ENCODE measurements around the gene FRS2. TPM values are rescaled to one million over a fixed set of nuclear protein-coding genes. Genes with fewer than 3 reads are reported as not detected.
A peak's percentile ranks its signal among the peaks of the same experiment; 100 is the strongest.

FRS2 gene
- total RNA-seq, 1 experiment from 2014 or later = 33.7 TPM

DNA sequence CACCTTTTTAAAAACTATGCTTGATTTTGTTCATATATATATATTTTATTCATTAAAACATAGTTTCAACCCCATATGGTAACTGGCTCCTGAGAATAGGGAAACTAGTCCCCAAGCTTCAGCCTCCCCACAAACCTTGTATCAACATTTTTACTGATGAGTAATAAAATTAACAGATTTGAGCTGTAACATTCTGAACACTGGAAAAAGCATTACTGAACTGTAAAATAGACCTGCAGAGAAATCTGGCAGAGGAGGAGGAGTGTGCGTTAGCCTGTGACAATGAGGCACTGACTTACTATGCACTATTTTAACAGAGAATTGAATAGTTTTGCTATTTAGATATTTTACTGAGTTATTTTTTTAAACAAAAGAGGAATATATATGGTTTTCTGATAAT lies 43.1 kb downstream of the FRS2 start:
- H3K4me2 ChIP-seq (ENCODE audit: insufficient read depth, insufficient read length, low read length) = no peak overlapping the region
- no peak overlapping the region for H3K4ac ChIP-seq (ENCODE audit: low read depth, low read length)
- TF ChIP-seq, protein P1, sequence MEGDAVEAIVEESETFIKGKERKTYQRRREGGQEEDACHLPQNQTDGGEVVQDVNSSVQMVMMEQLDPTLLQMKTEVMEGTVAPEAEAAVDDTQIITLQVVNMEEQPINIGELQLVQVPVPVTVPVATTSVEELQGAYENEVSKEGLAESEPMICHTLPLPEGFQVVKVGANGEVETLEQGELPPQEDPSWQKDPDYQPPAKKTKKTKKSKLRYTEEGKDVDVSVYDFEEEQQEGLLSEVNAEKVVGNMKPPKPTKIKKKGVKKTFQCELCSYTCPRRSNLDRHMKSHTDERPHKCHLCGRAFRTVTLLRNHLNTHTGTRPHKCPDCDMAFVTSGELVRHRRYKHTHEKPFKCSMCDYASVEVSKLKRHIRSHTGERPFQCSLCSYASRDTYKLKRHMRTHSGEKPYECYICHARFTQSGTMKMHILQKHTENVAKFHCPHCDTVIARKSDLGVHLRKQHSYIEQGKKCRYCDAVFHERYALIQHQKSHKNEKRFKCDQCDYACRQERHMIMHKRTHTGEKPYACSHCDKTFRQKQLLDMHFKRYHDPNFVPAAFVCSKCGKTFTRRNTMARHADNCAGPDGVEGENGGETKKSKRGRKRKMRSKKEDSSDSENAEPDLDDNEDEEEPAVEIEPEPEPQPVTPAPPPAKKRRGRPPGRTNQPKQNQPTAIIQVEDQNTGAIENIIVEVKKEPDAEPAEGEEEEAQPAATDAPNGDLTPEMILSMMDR (conservative IDR thresholded peaks at IDR 0.05) = no peak
- no peaks in the 10 kb centered on the region for H3K9me3 ChIP-seq (ENCODE audit: control insufficient read depth, low read depth, low read length)
- DNase-seq = no peak
- peaks cover 7% of the 10 kb centered on the region; the same call in 1 of the 2 replicates for H3K79me2 ChIP-seq (ENCODE audit: insufficient read depth, low read length)
- H2BK120ac ChIP-seq (ENCODE audit: low read depth, low read length, poor library complexity, severe bottlenecking) = no peak overlapping the region
- no peaks in the 10 kb centered on the region for H4K20me1 ChIP-seq (ENCODE audit: control insufficient read depth, insufficient read depth, insufficient read length)
- Mint-ChIP-seq H3K27me3 (ENCODE audit: low read depth) (no peaks in the 10 kb centered on the region), H3K9me3 (no peaks in the 10 kb centered on the region), H3K27ac (0 out of 7 replicates have a peak overlapping the region, but pooled peaks of 1 of the 3 experiments have one; percentile 39), H3K36me3 (ENCODE audit: insufficient read depth in 1 of 3, low read depth in 3 of 3) (no peaks in the 10 kb centered on the region), H3K4me3 (no peak overlapping the region), H3K4me1 (peaks cover 46 to 67% of the 10 kb centered on the region in 2 experiments)
- H4K91ac ChIP-seq (ENCODE audit: insufficient read length, low read depth, low read length) = no peak overlapping the region
- H3K4me1 ChIP-seq (ENCODE audit: insufficient read depth, low read length) = peaks cover 5% of the 10 kb centered on the region; the same call in 1 of the 2 replicates
- no peak overlapping the region for H2BK15ac ChIP-seq (ENCODE audit: low read depth, low read length)
- H3T11ph ChIP-seq (ENCODE audit: low read length) = no peak overlapping the region
- no peak overlapping the region for H2BK12ac ChIP-seq (ENCODE audit: insufficient read length, low read depth, low read length)
- H2BK20ac ChIP-seq (ENCODE audit: low read depth, low read length, poor library complexity, severe bottlenecking) = no peak overlapping the region
- no peak overlapping the region for H3K18ac ChIP-seq (ENCODE audit: insufficient read length, low read depth, low read length)
- no peak overlapping the region for H2AK5ac ChIP-seq (ENCODE audit: insufficient read length, low read length)
- H3K79me1 ChIP-seq (ENCODE audit: insufficient read depth, low read depth, low read length, poor library complexity, severe bottlenecking) = no peaks in the 10 kb centered on the region
- no peak overlapping the region for H2AFZ ChIP-seq (ENCODE audit: low read length)
- WGBS (ENCODE audit: extremely low coverage, insufficient read length, low lambda C conversion rate) = no CpG with 5 or more reads among the region's 1 CpG
- no peak overlapping the region for H3K23ac ChIP-seq (ENCODE audit: insufficient read length, low read depth, low read length)
- H3K56ac ChIP-seq (ENCODE audit: insufficient read length, low read depth, low read length) = no peak overlapping the region
- H4K8ac ChIP-seq (replicated peaks; ENCODE audit: insufficient read length, low read depth, low read length) = no peak overlapping the region
- H3K14ac ChIP-seq (ENCODE audit: insufficient read depth, low read length) = no peak overlapping the region
- no peaks in the 10 kb centered on the region for H3K23me2 ChIP-seq (ENCODE audit: insufficient read length, low read depth, low read length, poor library complexity, severe bottlenecking)
- no peak overlapping the region for H3K27ac ChIP-seq (ENCODE audit: insufficient read length, low read depth, low read length)
- no peak overlapping the region for H3K9ac ChIP-seq (ENCODE audit: extremely low read depth, insufficient read length, low read length)
- no peaks in the 10 kb centered on the region for H3K27me3 ChIP-seq (ENCODE audit: insufficient read depth, low read length)
- no peak overlapping the region for H2BK5ac ChIP-seq (ENCODE audit: insufficient read length, low read length)
- H4K5ac ChIP-seq (ENCODE audit: insufficient read length, low read depth, low read length) = no peak overlapping the region
